ENCODE measurements around the gene FMC1.

Gene FMC1

DNA sequence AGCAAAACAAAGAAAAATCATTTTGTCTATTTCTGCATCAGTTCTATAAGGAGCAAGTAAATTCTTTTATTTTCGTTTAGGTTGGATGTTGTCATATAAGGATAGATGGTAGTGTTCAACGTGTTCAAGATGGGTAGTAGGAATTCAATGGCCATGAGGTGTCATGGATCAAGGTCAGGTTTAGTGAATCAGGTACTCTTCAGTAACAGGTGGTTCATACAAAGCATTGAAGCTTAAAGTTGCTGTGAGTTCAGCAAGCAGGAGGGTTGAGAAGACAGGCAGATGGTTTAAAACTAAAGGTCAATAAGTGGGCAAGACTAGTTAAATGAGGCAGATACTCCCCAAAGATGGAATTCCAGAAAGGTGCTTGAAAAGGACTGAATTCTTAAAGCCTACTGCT, 24.2 kb downstream of the FMC1 start:
- H3F3A ChIP-seq (ENCODE audit: insufficient read depth, low read length) = peaks cover 5% of the 10 kb centered on the region; the same call in 1 of the 2 replicates
- H3K36me3 ChIP-seq (replicated peaks; ENCODE audit: insufficient read depth, low read length) = peaks cover 10% of the 10 kb centered on the region; the same call in 1 of the 2 replicates
- H3K9ac ChIP-seq (ENCODE audit: low read length) = no peak overlapping the region
- no peaks in the 10 kb centered on the region for H3K27me3 ChIP-seq (replicated peaks; ENCODE audit: insufficient read depth, low read length)
- no peak overlapping the region for H2AFZ ChIP-seq (ENCODE audit: low read length)
- H3K4me2 ChIP-seq (ENCODE audit: low read depth, low read length) = no peak overlapping the region
- no peak for DNase-seq
- TF ChIP-seq EZH2 (optimal IDR thresholded peaks at IDR 0.05; ENCODE audit: low read depth, low read length) (no peak), EZH2phosphoT487 (IDR thresholded peaks at IDR 0.05; ENCODE audit: low read length) (no peak), CTCF (IDR thresholded peaks at IDR 0.05; ENCODE audit: low read length) (no peak)
- no peaks in the 10 kb centered on the region for H3K9me2 ChIP-seq (replicated peaks; ENCODE audit: insufficient read depth, low read length)
- H3K79me2 ChIP-seq (ENCODE audit: low read length) = peaks cover 100% of the 10 kb centered on the region
- no peaks in the 10 kb centered on the region for H3K9me3 ChIP-seq (replicated peaks; ENCODE audit: insufficient read depth, low read length)
- H3K4me3 ChIP-seq (ENCODE audit: low read length) = no peak overlapping the region
- peaks cover 90% of the 10 kb centered on the region for H4K20me1 ChIP-seq (ENCODE audit: insufficient read depth, low read length)
- no peak overlapping the region for H3K27ac ChIP-seq (ENCODE audit: low read length)
- H3K4me1 ChIP-seq (ENCODE audit: low read length) = peaks cover 16% of the 10 kb centered on the region; the same call in 1 of the 2 replicates

DNA sequence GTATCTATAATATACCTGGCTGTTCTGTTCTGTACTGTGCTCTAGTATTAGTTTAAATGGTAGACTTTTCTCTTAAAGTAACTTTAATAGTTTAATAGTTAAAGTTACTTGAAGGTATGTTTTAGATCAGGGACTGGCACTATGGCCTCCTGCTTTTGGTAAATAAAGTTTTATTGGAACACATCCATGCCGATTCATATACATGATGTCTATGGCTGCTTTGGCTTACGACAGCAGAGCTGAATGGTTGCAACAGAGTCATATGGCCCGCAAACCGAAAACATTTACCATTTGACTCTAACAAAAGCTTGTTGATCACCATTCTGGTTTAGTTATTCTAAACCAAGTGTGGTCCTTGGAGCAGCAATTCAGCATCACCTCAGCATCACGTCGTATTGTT, 25.3 kb downstream of the FMC1 start:
- H4K20me1 ChIP-seq (ENCODE audit: insufficient read depth, low read length) = peaks cover 92% of the 10 kb centered on the region
- no peaks in the 10 kb centered on the region for H3F3A ChIP-seq (ENCODE audit: insufficient read depth, low read length)
- H3K79me2 ChIP-seq (ENCODE audit: low read length) = peaks cover 100% of the 10 kb centered on the region
- H3K9me2 ChIP-seq (replicated peaks; ENCODE audit: insufficient read depth, low read length) = no peaks in the 10 kb centered on the region
- no peak overlapping the region for H3K27ac ChIP-seq (ENCODE audit: low read length)
- TF ChIP-seq CTCF (IDR thresholded peaks at IDR 0.05; ENCODE audit: low read length) (no peak), EZH2phosphoT487 (IDR thresholded peaks at IDR 0.05; ENCODE audit: low read length) (no peak), EZH2 (optimal IDR thresholded peaks at IDR 0.05; ENCODE audit: low read depth, low read length) (no peak)
- no peak for DNase-seq
- H3K27me3 ChIP-seq (replicated peaks; ENCODE audit: insufficient read depth, low read length) = no peaks in the 10 kb centered on the region
- H3K4me3 ChIP-seq (ENCODE audit: low read length) = no peak overlapping the region
- no peak overlapping the region for H3K4me2 ChIP-seq (ENCODE audit: low read depth, low read length)
- H3K4me1 ChIP-seq (ENCODE audit: low read length) = peaks cover 14% of the 10 kb centered on the region; the same call in 1 of the 2 replicates
- no peak overlapping the region for H3K9ac ChIP-seq (ENCODE audit: low read length)
- peaks cover 10% of the 10 kb centered on the region; the same call in 1 of the 2 replicates for H3K36me3 ChIP-seq (replicated peaks; ENCODE audit: insufficient read depth, low read length)
- H3K9me3 ChIP-seq (replicated peaks; ENCODE audit: insufficient read depth, low read length) = no peaks in the 10 kb centered on the region
- no peak overlapping the region for H2AFZ ChIP-seq (ENCODE audit: low read length)

- Histone ChIP-seq H3K4me1 (ENCODE audit: low read length) (0 out of 2 replicates have a peak, but pooled peaks cover 3% of the 10 kb centered on the region), H3K4me3 (ENCODE audit: low read length) (no peak overlapping the region), H3K27ac (ENCODE audit: low read length) (no peak overlapping the region), H3K9me3 (replicated peaks; ENCODE audit: insufficient read depth, low read length) (no peaks in the 10 kb centered on the region), H3K9ac (ENCODE audit: low read length) (no peak overlapping the region), H3K27me3 (replicated peaks; ENCODE audit: insufficient read depth, low read length) (no peaks in the 10 kb centered on the region), H3K9me2 (replicated peaks; ENCODE audit: insufficient read depth, low read length) (no peaks in the 10 kb centered on the region), H3K79me2 (ENCODE audit: low read length) (peaks cover 100% of the 10 kb centered on the region), H3F3A (ENCODE audit: insufficient read depth, low read length) (no peaks in the 10 kb centered on the region), H2AFZ (ENCODE audit: low read length) (no peak overlapping the region), H3K36me3 (replicated peaks; ENCODE audit: insufficient read depth, low read length) (peaks cover 10% of the 10 kb centered on the region; the same call in 1 of the 2 replicates), H4K20me1 (ENCODE audit: insufficient read depth, low read length) (peaks cover 92% of the 10 kb centered on the region), H3K4me2 (ENCODE audit: low read depth, low read length) (no peak overlapping the region)
- DNase-seq = no peak
- TF ChIP-seq EZH2phosphoT487 (IDR thresholded peaks at IDR 0.05; ENCODE audit: low read length) (no peak), EZH2 (optimal IDR thresholded peaks at IDR 0.05; ENCODE audit: low read depth, low read length) (no peak)
Measured at GRCh38 chr7:139367438-139368155, 26.5 kb downstream of the FMC1 start.

Data from MM.1S (cell line).